Activated T-cell treated with anti-CD3 and anti-CD28 coated beads, Interleukin-2, amount 50 U/mL, for 1 hour (primary cell): ENCODE measurements around the gene GTF2F2.
A peak's percentile ranks its signal among the peaks of the same experiment; 100 is the strongest.

Experiments used
- DNase-seq: peaks from one replicate; pipeline ENCODE4 v3.0.0-alpha.2; 2020

Gene GTF2F2

GRCh38 chr13:45119991-45120864, at the start of gene GTF2F2:
Gene GTF2F2, plus strand, starts transcription at chr13:45120510. Its CDS starts 146 bp downstream, at chr13:45120656.
- peak; percentile 89 for DNase-seq

DNA sequence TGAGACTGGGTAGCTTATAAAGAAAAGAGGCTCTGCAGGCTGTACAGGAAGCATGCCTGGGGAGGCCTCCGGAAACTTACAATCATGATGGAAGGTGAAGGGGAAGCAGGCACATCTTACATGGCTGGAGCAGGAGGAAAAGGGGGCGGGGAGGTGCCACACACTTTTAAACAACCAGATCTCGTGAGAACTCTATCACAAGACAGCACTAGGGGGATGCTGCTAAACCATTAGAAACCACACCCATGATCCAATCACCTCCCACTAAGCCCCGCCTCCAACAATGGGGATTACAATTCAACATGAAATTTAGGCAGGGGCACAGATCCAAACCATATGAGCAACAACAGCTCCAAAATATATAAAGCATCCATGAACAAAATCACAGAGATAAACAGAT, 46.5 kb upstream of the GTF2F2 start:
- no peak for DNase-seq

- no peak for DNase-seq
Measured at GRCh38 chr13:45074721-45075120, 45.6 kb upstream of the GTF2F2 start.

GRCh38 chr13:45078003-45078402, 42.3 kb upstream of the GTF2F2 start:
- no peak for DNase-seq

DNA sequence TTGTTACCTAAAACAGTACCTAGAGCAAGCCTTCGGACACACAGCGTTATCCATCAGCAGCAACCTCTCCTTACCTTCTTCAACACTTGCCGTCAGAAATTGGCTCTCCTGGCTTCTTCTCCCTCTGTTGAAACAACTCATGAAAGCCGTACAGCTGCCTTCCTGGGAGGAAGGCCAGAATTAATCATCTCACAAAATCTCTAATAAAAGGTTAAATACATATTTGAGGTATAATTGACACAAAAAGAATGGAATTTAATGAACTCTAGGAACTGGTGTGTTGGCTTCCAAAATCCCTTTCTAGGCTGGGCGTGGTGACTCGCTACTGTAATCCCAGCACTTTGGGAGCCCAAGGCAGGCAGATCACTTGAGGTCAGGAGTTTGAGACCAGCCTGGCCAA, 37.3 kb upstream of the GTF2F2 start:
- DNase-seq = no peak

DNA sequence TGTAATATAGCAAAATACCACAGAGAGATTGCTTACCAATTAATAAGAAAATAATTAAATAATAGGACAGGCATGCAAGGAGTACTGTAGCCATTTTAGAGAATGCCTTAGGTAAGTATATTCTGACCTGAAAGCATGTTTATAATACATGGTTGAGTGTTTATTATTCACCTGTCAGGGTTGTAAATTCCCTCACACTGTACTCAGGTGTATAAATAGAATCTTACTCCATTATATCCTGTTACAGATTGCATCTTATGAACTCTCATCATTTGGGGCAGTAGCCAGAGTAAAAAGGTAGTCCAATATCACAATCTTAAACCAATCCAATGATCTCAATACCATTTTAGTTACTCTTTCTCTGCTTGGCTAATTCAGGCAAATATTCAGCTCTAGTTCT, 35.8 kb upstream of the GTF2F2 start:
- no peak for DNase-seq

DNA sequence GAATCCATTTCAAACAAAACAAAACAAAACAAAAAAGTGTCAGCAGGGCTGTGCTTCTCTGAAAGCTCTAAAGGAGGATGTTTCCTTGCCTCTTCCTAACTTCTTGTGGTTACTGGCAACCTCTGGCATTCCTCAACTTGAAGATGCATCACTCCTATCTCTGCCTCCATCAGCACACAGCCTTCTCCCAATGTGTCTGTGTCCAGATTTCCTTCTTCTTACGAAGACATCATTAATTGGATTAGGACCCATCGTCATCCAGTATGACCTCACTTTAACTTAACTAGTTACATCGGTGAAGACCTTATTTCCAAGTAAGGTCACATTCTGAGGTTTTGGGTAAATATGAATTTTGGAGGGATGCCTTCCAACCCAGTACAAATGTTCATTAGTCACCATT, 33.8 kb upstream of the GTF2F2 start:
- DNase-seq = no peak

GRCh38 chr13:45092663-45093062, 27.6 kb upstream of the GTF2F2 start:
- DNase-seq = no peak

- DNase-seq = no peak
Measured at GRCh38 chr13:45100573-45101262, 19.6 kb upstream of the GTF2F2 start.

- no peak for DNase-seq
Measured at GRCh38 chr13:45101327-45102018, 18.8 kb upstream of the GTF2F2 start.

GRCh38 chr13:45102136-45102507, 18.2 kb upstream of the GTF2F2 start:
- DNase-seq = no peak

DNA sequence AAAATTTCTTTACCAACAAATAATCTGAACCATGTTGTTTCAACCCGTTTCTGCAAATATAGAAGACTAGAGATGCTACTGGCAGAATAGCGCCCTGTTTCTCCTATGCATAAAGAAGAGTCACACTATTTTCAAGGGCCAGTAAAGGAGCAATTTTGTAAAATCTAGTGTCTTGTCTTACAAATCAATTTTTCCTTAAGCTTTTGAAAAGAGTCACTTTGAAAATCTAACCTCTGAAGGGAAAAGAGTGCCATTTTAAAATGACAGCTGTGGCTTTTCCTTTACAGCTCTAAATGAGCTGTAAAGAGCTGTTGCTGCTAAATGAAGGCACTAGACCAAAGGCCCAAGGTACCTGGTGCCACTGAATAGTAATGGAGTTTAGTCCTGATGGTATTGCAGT, 16.9 kb upstream of the GTF2F2 start:
- no peak for DNase-seq

DNA sequence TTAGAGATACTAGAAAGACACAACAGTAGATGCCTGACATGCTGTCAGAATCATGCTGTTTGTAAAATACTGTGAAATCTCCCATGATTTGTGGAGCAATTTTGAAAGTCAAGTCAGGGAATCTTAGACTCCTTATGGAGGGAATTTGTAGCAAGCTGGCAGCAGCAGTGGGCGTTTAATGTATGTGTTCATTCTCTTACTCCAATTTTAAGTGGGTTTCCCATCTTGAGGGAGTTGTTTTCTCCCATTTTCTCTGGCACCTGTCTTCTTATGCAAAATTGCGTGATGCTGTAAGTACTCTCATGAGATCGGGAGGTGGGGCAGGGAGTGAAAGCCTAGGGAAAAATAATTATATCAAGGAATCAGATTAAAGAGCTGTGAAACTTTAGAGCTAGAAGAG, 16.0 kb upstream of the GTF2F2 start:
- no peak for DNase-seq

DNA sequence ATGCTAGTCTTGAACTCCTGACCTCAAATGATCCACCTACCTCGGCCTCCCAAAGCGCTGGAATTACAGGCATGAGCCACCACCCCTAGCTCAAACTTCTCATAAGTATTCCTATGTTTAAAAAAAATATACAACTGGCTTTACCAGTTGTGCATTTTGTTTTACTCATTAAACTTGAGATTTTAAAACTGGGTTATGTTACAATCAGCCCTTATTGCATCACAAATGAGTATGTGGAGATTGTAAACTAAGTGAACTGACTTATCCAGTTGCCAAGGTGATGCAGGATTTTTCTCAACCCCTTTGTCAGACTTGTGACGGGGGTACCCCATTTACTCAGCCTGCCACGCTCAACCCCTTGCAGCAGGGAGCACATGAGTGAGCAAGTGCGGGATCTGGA, 14.4 kb upstream of the GTF2F2 start:
- no peak for DNase-seq

DNA sequence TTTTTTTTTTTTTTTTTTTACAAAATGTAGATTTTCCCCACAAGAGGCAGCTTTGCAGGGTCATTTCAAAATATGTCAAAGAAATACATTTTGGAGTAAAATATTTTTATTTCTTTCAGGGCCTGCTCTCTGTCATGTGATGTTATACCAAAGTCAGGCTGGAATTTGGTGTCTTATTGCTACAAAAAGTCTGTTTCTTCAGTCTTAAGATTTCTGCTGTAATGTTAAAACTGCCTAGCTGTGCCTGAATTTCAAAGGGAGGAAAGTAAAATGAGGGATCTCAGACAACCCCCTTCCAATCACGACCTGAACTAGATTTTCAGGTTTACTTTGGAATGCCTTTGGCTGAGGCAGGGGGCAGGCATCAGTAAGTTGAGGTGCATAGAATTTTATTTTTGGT, 12.8 kb upstream of the GTF2F2 start:
- DNase-seq = no peak

GRCh38 chr13:45108716-45109101, 11.6 kb upstream of the GTF2F2 start:
- no peak for DNase-seq

DNA sequence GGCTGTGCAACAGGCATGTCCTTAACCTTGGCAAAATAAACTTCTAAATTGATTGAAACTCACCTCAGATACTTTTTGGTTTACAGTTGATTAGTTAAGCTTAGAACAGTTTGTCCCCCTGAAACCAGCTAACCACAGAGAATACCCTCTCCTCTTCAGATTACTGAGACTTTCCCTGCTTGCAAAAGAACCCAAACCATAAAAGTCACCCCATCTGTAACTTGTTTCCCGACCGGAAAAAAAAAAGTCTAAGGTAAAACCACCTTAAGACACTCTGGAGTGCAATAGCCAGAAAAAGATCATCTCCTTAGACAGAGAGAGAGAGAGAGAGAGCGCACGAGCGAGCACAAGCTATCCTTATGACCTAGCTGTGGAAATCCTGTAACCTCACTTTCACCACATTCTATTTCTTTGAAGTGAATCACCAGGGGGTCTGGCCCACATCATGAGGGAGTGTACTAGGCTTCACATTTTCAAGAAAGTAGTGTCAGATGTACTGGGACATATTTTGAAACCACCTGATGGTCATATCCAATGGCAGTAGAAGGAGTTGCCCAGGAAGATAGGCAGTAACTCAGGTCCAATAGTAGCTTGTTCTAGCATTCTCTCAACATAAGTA, 11.1 kb upstream of the GTF2F2 start:
- DNase-seq = no peak

- DNase-seq = no peak
Measured at GRCh38 chr13:45113233-45114224, 6.8 kb upstream of the GTF2F2 start.

DNA sequence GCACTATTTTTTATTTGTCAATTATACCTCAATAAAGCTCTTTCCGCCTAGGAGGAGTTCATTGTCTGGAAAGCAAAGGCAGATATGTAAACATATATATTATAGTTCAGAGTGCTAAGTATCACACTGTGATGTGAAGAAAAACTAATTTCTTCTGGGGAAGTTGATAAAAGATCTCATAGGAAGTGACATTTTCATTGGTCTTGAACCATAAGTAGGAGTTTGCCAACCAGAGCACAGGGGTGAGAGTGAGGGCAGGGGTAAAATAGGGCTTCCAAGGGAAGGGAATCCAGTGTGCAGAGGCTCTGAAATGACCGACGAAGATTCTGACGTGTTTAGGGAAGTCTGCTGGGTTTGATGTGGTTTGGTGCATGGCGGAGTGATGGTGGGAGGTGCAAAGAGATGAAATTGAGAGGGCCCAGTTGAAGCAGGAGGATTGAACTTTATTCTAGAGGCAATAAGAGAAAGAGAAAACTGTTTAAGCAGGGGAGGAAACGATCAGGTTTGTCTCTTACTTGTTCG, 780 bp upstream of the GTF2F2 start:
- DNase-seq = peak; percentile 55

- DNase-seq = no peak
Measured at GRCh38 chr13:45120967-45121831, 889 bp downstream of the GTF2F2 start.

GRCh38 chr13:45122941-45123340, 2.6 kb downstream of the GTF2F2 start:
- no peak for DNase-seq
